Stimulated activated naive B cell treated with anti-CD40 and anti-IgM and Interleukin-4, amounts not matched to agents 10 μg/mL and 1 μg/mL and 100 μg/mL, for 72 hours (primary cell): ENCODE results near the gene PTPRN2.
A peak's percentile ranks its signal among the peaks of the same experiment; 100 is the strongest.

ENCODE experiments used
- ATAC-seq, 2 donors: fragments of 150-1000 bp; cut with Tn5 transposase; replicated peaks; 2 replicates each; pipeline ENCODE4 v1.10.0; 2021; ENCODE audit warnings: moderate library complexity in 1 of 2
- DNase-seq: peaks from one replicate; pipeline ENCODE4 v3.0.0; 2021
- H3K27ac Mint-ChIP-seq: one replicate; pipeline ENCODE4 v1.8.0; 2022; ENCODE audit warnings: mild to moderate bottlenecking, mixed read lengths
- H3K27me3 Mint-ChIP-seq, 2 donors: one replicate each; pipeline ENCODE4 v1.8.0; 2022; ENCODE audit warnings: mixed read lengths in 2 of 2
- H3K36me3 Mint-ChIP-seq, 2 donors: one replicate each; pipeline ENCODE4 v1.8.0; 2022; ENCODE audit warnings: mixed read lengths in 2 of 2, mild to moderate bottlenecking in 1 of 2
- H3K4me1 Mint-ChIP-seq, 2 donors: one replicate each; pipeline ENCODE4 v1.8.0; 2022; ENCODE audit warnings: mixed read lengths in 2 of 2, mild to moderate bottlenecking in 1 of 2
- H3K4me3 Mint-ChIP-seq, 2 donors: one replicate each; pipeline ENCODE4 v1.8.0; 2022; ENCODE audit warnings: mild to moderate bottlenecking in 2 of 2, mixed read lengths in 2 of 2, moderate library complexity in 1 of 2
- H3K9me3 Mint-ChIP-seq, 2 donors: one replicate each; pipeline ENCODE4 v1.8.0; 2022; ENCODE audit warnings: mixed read lengths in 2 of 2, mild to moderate bottlenecking in 1 of 2

PTPRN2 gene

GRCh38 chr7:157719705-157720655 lies 867.6 kb downstream of the PTPRN2 start:
- no peak for DNase-seq
- Mint-ChIP-seq H3K27me3 (peaks cover 4 to 11% of the 10 kb centered on the region in 2 donors), H3K4me1 (no peaks in the 10 kb centered on the region), H3K27ac (no peak overlapping the region), H3K36me3 (no peaks in the 10 kb centered on the region), H3K9me3 (no peaks in the 10 kb centered on the region), H3K4me3 (no peak overlapping the region)
- no peak for ATAC-seq

DNA sequence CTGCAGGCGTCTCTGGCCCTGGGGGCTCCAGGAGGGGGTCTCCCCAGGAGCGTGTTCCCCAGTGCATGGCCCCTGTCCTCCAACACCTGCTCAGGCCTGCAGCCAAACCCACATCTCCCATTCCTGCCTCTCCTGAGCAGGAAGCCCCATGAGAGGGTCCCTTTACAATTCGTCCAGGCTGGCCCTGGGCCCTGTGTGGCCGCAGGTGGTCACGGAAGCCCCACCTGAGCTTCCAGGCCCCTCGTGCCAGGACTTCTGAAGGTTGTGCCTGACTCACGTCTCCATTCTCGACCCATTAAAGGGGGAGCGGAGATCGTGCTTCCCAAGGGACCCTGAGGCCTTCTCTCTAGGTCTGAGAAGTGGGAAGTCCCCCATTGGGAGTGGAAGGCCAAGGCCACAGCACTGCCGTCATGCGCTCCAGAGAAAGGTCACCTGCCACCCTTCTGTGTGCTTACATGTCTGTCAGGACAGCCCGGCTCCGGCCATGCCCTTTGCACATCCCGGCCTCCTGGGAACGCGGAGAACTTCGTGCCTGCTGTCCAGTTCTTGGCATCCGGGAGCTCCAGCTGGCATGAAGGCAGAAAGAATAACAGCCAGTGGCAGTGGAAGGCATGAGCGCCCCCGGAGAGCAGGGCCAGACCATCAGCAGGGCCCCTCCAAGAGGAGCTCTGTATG lies 868.5 kb downstream of the PTPRN2 start:
- no peak overlapping the region for H3K27ac Mint-ChIP-seq
- no peaks in the 10 kb centered on the region for H3K9me3 Mint-ChIP-seq
- no peak for DNase-seq
- H3K27me3 Mint-ChIP-seq: peaks cover 4 to 9% of the 10 kb centered on the region in 2 donors
- H3K36me3 Mint-ChIP-seq: no peaks in the 10 kb centered on the region
- H3K4me1 Mint-ChIP-seq: no peaks in the 10 kb centered on the region
- no peak overlapping the region for H3K4me3 Mint-ChIP-seq
- ATAC-seq: no peak

- H3K36me3 Mint-ChIP-seq: no peaks in the 10 kb centered on the region
- DNase-seq: no peak
- H3K27me3 Mint-ChIP-seq: peaks cover 3 to 7% of the 10 kb centered on the region in 2 donors
- no peaks in the 10 kb centered on the region for H3K4me1 Mint-ChIP-seq
- H3K9me3 Mint-ChIP-seq: no peaks in the 10 kb centered on the region
- no peak for ATAC-seq
- no peak overlapping the region for H3K27ac Mint-ChIP-seq
- H3K4me3 Mint-ChIP-seq: no peak overlapping the region
Observed at GRCh38 chr7:157718303-157719007, 869.2 kb downstream of the PTPRN2 start.

GRCh38 chr7:157717211-157718174 lies 870.1 kb downstream of the PTPRN2 start:
- no peaks in the 10 kb centered on the region for H3K4me1 Mint-ChIP-seq
- no peak overlapping the region for H3K4me3 Mint-ChIP-seq
- H3K27ac Mint-ChIP-seq: no peak overlapping the region
- no peaks in the 10 kb centered on the region for H3K36me3 Mint-ChIP-seq
- no peaks in the 10 kb centered on the region for H3K9me3 Mint-ChIP-seq
- ATAC-seq (no peak), DNase-seq (no peak)
- peaks cover 0 to 4% of the 10 kb centered on the region in 2 donors for H3K27me3 Mint-ChIP-seq

- ATAC-seq: no peak
- Mint-ChIP-seq H3K27me3 (peaks cover 0 to 8% of the 10 kb centered on the region in 2 donors), H3K27ac (no peak overlapping the region), H3K9me3 (no peaks in the 10 kb centered on the region), H3K4me3 (no peak overlapping the region), H3K4me1 (no peaks in the 10 kb centered on the region), H3K36me3 (no peaks in the 10 kb centered on the region)
- DNase-seq: no peak
Observed at GRCh38 chr7:157715938-157716280, 871.7 kb downstream of the PTPRN2 start.

DNA sequence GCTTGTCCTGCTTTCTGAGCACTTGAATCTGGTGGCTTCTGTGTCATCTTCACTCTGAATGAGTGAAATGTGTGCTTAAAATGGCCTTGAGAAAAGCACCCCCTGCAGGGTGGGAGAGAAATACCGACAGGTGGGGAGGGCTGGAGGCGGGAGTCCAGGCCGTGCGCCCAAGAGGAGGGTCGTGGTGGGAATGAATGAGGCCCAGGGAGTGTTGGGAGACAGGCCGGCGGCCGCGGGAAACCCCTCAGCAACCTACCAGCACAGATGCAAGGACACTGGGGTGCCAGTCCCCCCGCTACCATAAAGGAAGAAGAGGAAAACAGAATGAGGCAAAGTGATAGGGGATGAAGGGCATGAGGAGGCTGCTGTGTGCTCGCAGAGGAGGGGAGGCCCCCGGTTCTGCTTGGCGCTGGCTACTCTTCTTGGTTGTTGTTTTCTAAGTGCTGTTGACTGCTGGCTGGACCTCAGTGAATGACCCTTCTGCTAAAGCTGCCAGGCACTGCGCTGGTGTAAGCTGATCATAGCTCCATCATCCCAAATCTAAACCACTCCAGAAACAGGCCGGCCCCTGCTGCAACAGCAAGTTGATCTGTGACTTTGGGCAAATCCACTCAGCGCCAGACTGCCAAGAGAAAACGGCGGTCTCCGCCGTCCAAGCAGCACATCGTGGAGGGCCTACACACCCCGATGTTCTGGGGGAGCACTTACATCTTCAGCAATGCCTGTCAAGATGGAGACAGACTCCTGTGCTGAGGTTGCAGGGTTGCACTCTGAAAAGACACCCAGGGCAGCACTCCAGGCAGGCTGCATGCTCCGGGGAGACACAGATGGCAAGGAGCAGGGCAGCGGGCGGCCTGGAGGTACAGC lies 872.3 kb downstream of the PTPRN2 start:
- H3K4me3 Mint-ChIP-seq: no peak overlapping the region
- H3K9me3 Mint-ChIP-seq: no peaks in the 10 kb centered on the region
- H3K27me3 Mint-ChIP-seq: peaks cover 0 to 8% of the 10 kb centered on the region in 2 donors
- no peak overlapping the region for H3K27ac Mint-ChIP-seq
- no peak for DNase-seq
- H3K36me3 Mint-ChIP-seq: no peaks in the 10 kb centered on the region
- H3K4me1 Mint-ChIP-seq: no peaks in the 10 kb centered on the region
- no peak for ATAC-seq

GRCh38 chr7:157714166-157715070 lies 873.2 kb downstream of the PTPRN2 start:
- Mint-ChIP-seq H3K9me3 (no peaks in the 10 kb centered on the region), H3K27me3 (peaks cover 4 to 8% of the 10 kb centered on the region in 2 donors), H3K27ac (no peak overlapping the region), H3K4me1 (no peaks in the 10 kb centered on the region), H3K4me3 (no peak overlapping the region), H3K36me3 (no peaks in the 10 kb centered on the region)
- ATAC-seq (no peak), DNase-seq (no peak)

DNA sequence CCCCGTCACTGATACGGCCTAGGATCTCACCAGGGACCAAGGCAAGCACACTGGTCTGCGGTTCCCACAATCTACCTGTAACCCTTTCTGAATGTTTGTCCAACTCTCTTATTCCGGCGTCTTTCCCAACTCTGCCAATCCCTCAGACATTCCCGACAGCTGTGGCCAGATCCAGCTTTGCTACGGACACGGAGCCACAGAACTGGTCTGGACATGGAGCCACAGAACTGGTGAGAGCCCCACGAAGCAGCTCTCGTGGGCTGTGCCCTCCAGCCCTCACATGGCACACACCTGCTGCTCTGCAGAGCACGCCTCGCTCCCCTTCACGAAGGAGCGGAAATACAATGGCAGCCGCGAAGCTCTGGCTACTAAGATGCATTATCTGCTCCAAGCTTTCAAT lies 874.0 kb downstream of the PTPRN2 start:
- H3K4me3 Mint-ChIP-seq: no peak overlapping the region
- no peak overlapping the region for H3K27ac Mint-ChIP-seq
- no peaks in the 10 kb centered on the region for H3K36me3 Mint-ChIP-seq
- H3K27me3 Mint-ChIP-seq: peaks cover 10 to 13% of the 10 kb centered on the region in 2 donors
- DNase-seq (no peak), ATAC-seq (no peak)
- no peaks in the 10 kb centered on the region for H3K4me1 Mint-ChIP-seq
- no peaks in the 10 kb centered on the region for H3K9me3 Mint-ChIP-seq

GRCh38 chr7:157712666-157713235 lies 874.9 kb downstream of the PTPRN2 start:
- no peak for DNase-seq
- Mint-ChIP-seq H3K9me3 (no peaks in the 10 kb centered on the region), H3K4me3 (no peak overlapping the region), H3K27ac (no peak overlapping the region), H3K36me3 (no peaks in the 10 kb centered on the region), H3K27me3 (peaks cover 10 to 18% of the 10 kb centered on the region in 2 donors), H3K4me1 (no peaks in the 10 kb centered on the region)
- peak in 1 of 2 donors; percentile 16 for ATAC-seq

DNA sequence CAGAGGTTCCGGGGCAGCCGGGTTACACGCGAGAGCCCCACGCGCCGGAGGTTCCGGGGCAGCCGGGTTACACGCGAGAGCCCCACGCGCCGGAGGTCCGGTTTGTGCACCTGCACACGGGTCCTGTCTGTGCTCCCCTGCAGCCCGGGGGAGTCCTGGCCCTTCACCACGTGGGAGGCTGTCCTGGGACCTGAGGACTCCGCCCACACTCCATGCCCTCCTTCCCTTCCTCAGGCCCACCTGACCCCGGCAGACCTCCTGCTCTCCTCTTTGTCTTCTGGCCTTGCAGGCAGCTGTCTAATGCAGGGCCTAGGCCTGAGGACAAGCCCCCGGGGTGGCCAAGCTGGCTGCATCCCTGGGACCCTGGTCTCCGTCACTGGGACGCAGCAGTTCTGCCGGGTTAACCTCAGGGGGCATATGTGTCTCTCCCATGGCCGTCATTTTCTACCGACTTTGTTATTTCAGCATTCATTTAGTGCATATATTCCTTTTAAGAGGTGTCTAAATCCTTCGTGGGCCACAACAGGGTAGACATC lies 876.2 kb downstream of the PTPRN2 start:
- no peak for DNase-seq
- H3K4me1 Mint-ChIP-seq: no peaks in the 10 kb centered on the region
- peaks cover 0 to 2% of the 10 kb centered on the region in 2 donors for H3K9me3 Mint-ChIP-seq
- H3K27me3 Mint-ChIP-seq: peaks cover 17 to 23% of the 10 kb centered on the region in 2 donors
- no peak for ATAC-seq
- no peaks in the 10 kb centered on the region for H3K36me3 Mint-ChIP-seq
- H3K27ac Mint-ChIP-seq: no peak overlapping the region
- no peak overlapping the region for H3K4me3 Mint-ChIP-seq

DNA sequence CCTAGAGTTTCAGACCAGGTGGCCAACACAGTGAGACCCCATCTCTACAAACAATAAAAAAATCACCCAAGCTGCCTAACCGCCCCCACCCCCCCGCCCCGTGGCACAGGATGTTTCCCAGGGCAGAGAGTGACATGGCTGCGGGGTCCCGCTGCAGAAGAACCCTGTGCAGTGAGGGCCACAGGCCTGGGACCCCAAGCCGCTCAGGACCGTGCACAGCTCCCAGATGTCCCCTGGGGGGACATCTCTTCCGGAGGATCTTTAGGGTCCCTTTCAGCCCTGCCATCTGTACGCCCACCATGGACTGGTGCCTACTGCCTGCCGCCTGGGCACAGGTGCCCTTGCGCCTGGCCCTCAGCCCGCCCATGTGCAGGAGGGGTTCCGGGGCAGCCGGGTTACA lies 877.2 kb downstream of the PTPRN2 start:
- no peaks in the 10 kb centered on the region for H3K36me3 Mint-ChIP-seq
- H3K9me3 Mint-ChIP-seq: peaks cover 0 to 2% of the 10 kb centered on the region in 2 donors
- no peak overlapping the region for H3K4me3 Mint-ChIP-seq
- no peak overlapping the region for H3K27ac Mint-ChIP-seq
- peaks cover 17 to 23% of the 10 kb centered on the region in 2 donors for H3K27me3 Mint-ChIP-seq
- no peaks in the 10 kb centered on the region for H3K4me1 Mint-ChIP-seq
- DNase-seq (no peak), ATAC-seq (no peak)
